ENCODE results near the gene BCL7B. TPM values are rescaled to one million over a fixed set of nuclear protein-coding genes. Genes with fewer than 3 reads are reported as not detected.

BCL7B gene
- total and polyA plus RNA-seq, 10 donors, result 40.1 to 79.2 (median 58.2) TPM

DNA sequence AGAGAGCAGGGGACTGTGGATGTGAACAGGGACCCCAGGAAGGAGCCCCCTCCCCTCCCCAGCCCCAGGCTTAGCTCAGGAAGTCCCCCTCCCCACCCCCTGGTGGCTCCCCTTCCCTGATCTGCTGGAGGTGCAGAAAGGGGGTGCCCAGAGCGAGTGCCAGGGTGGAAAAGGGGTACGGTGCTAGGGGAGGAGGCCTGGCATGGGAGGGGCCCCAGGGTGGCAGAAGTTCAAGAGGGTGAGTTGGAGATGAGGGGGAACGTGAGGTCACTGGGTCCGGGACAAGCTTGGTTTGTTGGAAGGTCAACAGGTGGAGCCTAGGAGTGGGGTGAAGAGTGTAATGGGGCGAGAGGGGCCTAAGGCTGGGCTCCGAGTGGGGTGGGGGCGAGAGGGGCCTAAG is 42.4 kb upstream of the BCL7B start:
- DNase-seq, result no peak
- TF ChIP-seq POLR2AphosphoS5 (IDR thresholded peaks at IDR 0.05) (no peak), POLR2A (IDR thresholded peaks at IDR 0.05) (no peak)
- TF ChIP-seq, protein P1, sequence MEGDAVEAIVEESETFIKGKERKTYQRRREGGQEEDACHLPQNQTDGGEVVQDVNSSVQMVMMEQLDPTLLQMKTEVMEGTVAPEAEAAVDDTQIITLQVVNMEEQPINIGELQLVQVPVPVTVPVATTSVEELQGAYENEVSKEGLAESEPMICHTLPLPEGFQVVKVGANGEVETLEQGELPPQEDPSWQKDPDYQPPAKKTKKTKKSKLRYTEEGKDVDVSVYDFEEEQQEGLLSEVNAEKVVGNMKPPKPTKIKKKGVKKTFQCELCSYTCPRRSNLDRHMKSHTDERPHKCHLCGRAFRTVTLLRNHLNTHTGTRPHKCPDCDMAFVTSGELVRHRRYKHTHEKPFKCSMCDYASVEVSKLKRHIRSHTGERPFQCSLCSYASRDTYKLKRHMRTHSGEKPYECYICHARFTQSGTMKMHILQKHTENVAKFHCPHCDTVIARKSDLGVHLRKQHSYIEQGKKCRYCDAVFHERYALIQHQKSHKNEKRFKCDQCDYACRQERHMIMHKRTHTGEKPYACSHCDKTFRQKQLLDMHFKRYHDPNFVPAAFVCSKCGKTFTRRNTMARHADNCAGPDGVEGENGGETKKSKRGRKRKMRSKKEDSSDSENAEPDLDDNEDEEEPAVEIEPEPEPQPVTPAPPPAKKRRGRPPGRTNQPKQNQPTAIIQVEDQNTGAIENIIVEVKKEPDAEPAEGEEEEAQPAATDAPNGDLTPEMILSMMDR (IDR thresholded peaks at IDR 0.05 in 8 of 11, conservative IDR thresholded peaks at IDR 0.05 in 3 of 11), result no peak
- peaks cover 0 to 72% (median 7%) of the 10 kb centered on the region in 7 donors for H3K27me3 ChIP-seq (replicated peaks in 1 of 7)
- intact Hi-C loops (cut with DNase I; ENCODE audit: low total_unique reads), result loop anchor here (10.0 kb wide), 1 partner anchor 255 kb away; no protein-coding TSS in a partner anchor
- H3K4me1 ChIP-seq, result no peaks in the 10 kb centered on the region
- no peaks in the 10 kb centered on the region for H3K9me3 ChIP-seq
- WGBS, 5 donors, result 55 to 66% (median 62%) methylated on average over 6 to 7 of the region's 7 CpGs
- H3K36me3 ChIP-seq, result no peaks in the 10 kb centered on the region
- no peak overlapping the region for H3K27ac ChIP-seq
- no peak overlapping the region for H3K4me3 ChIP-seq

DNA sequence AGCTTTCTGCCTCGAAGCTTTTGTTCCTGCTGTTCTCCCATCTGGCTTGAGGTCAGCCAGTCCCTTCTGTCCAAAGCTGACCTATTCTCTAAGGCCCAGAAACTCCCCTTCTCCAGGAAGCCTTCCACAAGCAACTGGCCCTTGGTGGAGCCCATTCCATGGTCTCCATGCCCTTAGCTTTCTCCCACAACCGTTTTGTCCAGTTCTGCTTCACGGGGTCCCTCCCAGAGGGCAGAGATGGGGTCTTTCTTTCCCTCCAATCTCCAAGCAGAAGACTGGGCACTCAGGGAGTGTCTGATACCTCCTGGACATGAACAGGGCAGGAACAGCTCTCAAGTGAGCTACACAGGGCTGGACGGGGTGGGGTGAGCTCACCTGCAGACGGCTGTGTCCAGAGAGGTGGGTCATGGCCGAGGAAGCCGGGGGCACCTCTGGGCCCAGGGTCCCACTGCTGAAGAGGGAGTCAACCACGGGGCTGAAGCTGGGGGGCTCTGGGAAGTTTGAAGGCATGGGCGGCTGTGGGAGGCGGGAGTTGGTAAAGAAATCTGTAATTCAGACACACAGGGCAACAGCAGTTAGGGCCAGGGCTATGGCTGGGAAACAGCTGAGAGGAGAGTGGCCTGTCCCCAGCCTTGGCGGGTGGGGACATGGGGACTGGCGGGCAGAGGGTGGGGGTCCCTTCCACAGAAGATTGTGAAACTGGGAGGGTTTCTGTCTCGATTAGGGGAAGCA is 41.8 kb upstream of the BCL7B start:
- WGBS, 5 donors, result 63 to 78% (median 71%) methylated on average over 13 of the region's 13 CpGs
- intact Hi-C loops (cut with DNase I; ENCODE audit: low total_unique reads), result no loop called here
- DNase-seq, result no peak
- TF ChIP-seq POLR2A (IDR thresholded peaks at IDR 0.05) (no peak), POLR2AphosphoS5 (IDR thresholded peaks at IDR 0.05) (no peak)
- TF ChIP-seq, protein P1 (IDR thresholded peaks at IDR 0.05 in 8 of 11, conservative IDR thresholded peaks at IDR 0.05 in 3 of 11), result no peak
- Histone ChIP-seq H3K27me3 (replicated peaks in 1 of 7) (peaks cover 0 to 73% (median 7%) of the 10 kb centered on the region in 7 donors), H3K27ac (no peak overlapping the region), H3K4me1 (no peaks in the 10 kb centered on the region), H3K36me3 (no peaks in the 10 kb centered on the region), H3K4me3 (no peak overlapping the region), H3K9me3 (no peaks in the 10 kb centered on the region)

DNA sequence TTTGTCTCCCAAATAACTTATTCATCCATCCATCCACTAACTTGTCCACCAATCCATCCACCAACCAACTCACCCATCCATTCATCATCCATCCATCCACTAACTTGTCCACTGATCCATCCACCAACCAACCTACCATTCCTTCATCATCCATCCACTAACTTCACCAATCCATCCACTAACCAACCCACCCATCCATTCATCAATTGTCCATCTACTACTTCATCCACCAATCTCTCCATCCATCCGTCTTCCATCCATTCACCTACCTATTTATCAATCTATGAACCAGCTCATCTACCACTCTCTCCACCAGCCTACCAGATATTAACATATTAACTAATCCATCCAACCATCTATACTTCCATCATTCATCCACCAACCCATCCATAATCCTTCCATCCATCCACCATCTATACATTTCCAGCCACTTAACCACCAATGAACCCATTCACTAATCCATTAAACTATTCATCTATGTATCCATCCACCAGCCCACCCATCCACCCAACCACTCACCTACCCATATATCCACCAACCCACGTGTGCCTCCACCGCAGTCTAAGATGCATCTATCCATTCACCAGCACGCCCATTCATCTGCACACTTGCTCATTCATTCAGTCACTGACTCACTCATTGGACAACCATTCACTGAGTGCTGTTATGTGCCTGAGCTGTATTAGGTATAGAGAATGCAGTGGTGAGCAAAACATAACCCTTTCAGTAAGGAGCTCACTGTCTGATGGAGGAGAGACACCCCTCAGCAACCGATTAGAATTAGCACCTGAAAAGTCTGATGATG is 40.7 kb upstream of the BCL7B start:
- DNase-seq, result no peak
- 82 to 88% (median 85%) methylated on average over 5 of the region's 5 CpGs for WGBS, 5 donors
- H3K9me3 ChIP-seq, result no peaks in the 10 kb centered on the region
- no peak overlapping the region for H3K27ac ChIP-seq
- H3K27me3 ChIP-seq (replicated peaks in 1 of 7), result peaks cover 0 to 64% (median 3%) of the 10 kb centered on the region in 7 donors
- H3K4me1 ChIP-seq, result no peaks in the 10 kb centered on the region
- no peaks in the 10 kb centered on the region for H3K36me3 ChIP-seq
- no peak overlapping the region for H3K4me3 ChIP-seq
- intact Hi-C loops (cut with DNase I; ENCODE audit: low total_unique reads), result no loop called here
- TF ChIP-seq POLR2A (IDR thresholded peaks at IDR 0.05) (no peak), POLR2AphosphoS5 (IDR thresholded peaks at IDR 0.05) (no peak)
- TF ChIP-seq, protein P1 (IDR thresholded peaks at IDR 0.05 in 8 of 11, conservative IDR thresholded peaks at IDR 0.05 in 3 of 11), result no peak

Measured in spleen (tissue), 11 donors.